NCI-H526 treated with DMSO at 0.1 percent for 48 hours (cell line): ENCODE measurements around the gene CNTNAP3.
"Not testable (repeated sequence)": the region's sequence is repeated elsewhere in the genome, so short reads cannot be mapped to it uniquely, and the experiment has no call there.

Experiments
- DNase-seq: peaks from one replicate; lab custom pipeline; 2025; lab: John Stamatoyannopoulos, UW

CNTNAP3 gene

DNA sequence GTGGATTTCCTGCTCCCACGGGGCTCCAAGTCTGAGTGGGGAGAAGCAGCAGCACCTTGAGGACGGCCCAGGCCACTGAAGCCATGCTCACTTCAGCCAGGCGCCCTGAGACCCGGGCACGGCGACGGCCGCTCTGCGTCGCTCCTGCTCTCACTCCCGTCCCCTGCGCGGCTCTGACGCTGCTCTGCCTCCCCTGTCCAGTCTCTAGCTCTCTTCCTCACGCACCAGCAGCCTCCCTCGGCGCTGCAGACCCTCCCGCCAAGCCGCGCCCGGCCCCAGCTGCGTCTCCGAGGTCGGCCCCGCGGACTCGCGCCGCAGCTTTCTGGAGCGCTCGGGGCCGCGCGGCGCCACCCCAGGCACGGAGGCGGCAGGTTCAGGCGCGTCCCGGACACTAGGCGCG, at the start of gene CNTNAP3:
Gene CNTNAP3, minus strand, starts transcription at position 188 of the 400 bp plus-strand sequence. Its CDS starts 103 bp downstream, at position 85.
- not testable (repeated sequence) for DNase-seq

DNA sequence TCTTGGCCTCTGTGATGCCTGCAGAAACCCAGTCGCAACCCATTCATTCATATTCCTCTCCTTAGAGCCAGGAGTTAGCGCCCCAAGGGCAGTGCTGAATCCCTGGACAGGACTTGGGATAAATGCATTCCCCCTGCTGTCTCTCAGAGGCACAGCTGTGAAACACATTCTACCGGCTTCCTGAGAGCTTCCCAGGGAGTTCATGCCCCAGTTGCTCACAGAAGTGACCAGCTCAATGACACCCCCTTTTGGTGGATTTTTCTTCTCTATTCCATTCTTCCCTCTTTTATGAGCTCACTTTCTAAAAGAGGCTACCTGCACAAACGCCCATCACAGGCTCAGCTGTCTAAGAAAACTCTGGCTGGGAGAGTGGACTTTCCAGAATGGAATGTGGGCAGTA, 8.0 kb downstream of the CNTNAP3 start:
- DNase-seq: not testable (repeated sequence)

DNA sequence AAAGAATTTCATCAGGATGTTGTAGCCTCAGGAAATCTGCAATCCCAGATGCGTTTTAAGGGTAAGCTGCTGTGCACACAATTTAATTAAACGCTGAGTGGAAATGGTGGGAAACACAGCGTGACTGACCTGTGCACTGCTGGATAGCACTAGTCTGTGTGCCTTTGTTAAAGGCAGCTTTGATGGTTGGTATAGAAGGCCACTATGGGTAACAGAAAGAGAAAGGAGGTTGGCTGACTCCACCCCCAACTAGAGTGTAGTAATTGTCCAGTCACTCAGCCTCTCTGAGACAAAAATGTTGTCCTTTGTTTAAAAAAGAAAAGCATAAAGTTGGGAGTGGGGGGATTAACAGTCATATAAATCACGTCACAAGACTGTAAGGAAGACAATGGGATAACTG, 45.5 kb downstream of the CNTNAP3 start:
- DNase-seq: not testable (repeated sequence)

DNA sequence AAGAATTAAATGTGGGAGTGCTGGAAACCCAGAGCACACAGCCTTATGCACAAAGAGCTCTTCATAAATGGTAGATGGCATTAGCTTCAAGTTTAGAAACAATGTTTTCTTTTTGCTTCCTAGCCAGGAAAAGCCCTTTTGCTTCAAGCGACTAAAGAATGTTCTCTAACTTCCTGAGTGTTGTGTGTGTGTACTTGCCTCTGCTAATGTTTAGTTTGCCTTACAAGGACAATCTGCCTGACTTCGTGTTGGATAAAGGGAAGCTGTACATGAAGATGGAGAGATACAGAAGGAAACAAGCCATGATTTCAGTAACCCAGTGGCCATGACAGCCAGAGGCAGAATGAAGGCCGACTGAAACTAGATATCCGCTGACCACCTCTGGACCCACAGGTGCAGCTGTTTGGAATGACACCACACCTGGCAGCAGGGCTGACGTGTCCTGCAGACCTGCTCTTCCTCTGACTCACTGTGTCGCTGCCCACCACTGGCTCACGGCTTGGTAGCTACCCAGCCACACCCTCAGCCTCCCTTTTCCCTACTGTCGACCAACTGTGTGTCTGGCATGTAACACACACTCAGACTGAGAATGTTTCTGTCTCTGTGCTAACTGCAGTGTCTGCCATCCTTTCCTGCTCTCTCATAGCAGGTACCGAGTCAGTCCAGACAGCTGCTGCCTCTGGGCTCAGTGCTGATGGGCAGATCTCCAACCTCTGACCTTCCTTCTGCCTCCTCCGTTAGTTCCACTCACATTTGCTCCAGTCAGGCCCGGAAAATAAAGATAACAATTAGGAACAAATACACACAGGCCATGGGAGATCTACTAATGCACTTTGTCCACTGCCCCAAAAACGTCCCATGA, 55.6 kb downstream of the CNTNAP3 start:
- not testable (repeated sequence) for DNase-seq

DNA sequence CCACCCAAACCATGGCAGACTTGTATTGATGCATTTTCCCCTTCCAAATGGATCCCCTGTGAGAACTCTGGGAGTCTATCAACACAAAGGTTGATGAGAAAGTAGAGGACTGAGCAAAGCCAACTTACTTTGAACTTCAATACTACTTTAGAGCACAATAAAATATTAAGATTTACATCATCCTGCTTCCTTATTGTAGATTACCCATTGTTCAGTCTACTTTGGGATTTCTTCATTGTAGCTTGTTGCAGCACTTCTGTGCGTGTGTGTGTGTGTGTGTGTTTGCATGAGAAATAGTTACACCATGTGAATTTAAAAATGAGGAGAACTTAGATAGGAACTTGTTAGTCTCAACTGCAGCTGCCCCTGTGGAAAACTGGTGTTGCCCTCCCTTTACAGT, 72.0 kb downstream of the CNTNAP3 start:
- not testable (repeated sequence) for DNase-seq

DNA sequence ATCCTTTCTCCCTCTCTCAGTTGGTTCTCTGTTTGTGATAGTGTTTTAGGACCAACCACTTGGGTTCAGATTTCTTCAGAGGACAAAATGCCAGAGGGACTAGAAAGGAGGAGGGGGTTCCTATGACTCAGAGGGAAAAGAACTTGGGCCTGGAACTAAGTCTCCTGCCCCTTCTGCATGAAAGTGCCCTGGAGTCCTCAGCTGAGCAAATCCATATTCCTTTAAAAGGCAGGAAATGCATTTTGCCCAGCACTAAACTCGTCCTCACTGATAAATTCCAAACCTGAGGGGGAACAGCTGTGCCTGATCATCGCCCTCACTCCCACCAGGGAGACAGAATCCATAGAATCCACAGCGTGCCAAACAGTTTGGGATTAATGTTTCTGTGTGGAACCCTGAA, 78.2 kb downstream of the CNTNAP3 start:
- not testable (repeated sequence) for DNase-seq

DNA sequence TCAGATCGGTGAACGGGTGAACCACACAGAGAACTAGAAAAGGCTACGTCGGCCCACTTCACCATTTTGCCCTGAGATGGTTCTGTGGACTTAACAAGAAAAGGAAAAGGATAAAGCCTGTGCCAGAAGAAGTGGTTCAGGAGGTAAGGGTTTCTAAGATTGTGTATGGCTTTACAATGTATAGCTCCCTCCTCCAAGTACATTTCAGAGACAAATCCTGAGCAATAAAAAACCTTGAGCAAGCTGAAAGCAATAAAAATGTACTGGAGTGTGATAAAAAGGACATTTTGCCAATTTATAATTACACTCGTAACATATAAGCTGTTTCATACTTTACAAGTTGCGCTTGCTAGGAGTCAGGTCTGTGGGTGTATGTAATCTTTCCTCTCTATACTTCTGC, 81.3 kb downstream of the CNTNAP3 start:
- not testable (repeated sequence) for DNase-seq

DNA sequence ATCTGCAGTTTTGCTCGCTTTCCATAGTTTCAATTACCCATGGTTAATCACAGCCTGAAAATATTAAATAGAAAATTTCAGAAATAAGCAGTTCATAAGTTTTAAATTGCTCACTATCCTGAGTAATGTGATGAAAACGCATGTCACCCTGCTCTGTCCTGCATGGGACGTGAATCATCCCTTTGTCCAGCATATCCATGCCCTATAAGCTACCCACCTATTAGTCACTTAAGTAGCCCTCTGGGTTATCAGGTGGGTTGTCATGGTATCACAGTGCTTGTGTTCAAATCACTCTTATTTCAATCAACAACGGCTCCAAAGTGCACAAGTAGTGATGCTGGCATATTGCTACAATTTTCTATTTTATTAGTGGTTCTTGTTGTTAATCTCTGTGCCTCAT, 82.1 kb downstream of the CNTNAP3 start:
- not testable (repeated sequence) for DNase-seq

DNA sequence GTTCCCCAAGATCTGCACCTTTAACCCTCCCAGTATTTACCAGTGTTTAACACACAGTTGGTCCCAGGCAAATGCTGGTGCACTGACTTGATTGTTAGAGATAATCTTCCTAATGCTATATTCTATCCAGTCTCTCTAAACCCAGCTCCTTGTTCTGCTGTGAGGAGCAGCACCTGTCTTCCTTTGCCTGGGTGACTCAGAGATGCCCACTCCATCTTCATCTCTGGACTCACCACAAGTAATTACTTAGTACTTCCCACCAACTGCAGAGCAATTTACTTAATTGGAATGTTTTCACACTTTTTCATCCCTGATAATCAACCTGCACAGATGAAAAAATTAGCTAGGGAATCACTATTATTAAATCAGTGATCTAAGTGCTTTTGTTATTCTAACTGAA, 87.6 kb downstream of the CNTNAP3 start:
- DNase-seq: not testable (repeated sequence)

DNA sequence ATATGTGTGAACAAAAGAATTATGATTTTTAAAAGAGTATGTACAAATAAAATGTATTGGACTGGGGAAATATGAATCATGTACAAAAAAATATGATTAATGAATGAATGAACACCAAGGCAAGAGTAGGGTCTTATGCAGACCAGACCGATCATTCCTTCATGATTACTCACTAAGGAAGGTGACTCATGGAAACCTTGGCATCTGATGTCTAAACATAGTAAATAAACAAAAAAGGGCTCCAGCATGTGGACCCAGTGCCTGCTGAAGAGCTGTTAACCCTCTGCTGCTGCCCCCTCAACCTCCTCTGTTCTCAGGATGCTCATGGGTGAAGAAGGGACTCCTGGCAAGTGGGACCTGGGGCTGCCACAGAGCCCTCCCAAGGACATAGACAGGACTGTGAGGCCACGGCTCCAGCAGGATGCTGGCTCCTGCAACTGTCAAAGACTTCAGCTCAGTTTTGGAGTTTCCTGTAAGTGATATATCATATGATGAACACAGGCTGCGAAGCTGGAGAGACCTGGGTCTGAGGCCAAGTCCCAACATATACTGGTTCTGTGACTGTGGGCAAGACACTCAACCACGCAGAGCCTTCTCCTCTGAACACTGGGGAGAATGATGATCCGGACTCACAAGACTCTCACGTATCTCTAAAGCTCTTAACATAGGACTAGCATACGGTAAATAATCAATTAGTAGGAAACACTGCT, 89.8 kb downstream of the CNTNAP3 start:
- DNase-seq: not testable (repeated sequence)

DNA sequence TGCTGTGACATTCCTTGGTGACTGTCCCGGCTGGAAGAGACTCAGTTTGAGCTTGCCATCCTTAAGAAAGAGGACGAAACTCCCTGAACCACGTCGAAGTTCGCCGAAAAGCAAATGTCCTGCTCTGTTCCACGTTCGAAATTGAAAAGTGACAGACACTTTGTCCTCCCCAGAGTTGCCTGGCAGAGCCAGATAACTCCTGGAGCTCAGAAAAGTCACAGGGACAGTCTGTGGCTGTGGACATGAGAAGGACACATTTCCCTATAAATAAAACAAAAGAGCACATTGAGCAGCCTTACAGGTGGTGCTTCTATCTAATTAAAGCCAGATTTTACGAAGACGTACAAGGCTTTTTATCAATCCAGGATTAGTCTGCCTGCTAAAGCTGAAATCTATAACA, 116.6 kb downstream of the CNTNAP3 start:
- DNase-seq: not testable (repeated sequence)

DNA sequence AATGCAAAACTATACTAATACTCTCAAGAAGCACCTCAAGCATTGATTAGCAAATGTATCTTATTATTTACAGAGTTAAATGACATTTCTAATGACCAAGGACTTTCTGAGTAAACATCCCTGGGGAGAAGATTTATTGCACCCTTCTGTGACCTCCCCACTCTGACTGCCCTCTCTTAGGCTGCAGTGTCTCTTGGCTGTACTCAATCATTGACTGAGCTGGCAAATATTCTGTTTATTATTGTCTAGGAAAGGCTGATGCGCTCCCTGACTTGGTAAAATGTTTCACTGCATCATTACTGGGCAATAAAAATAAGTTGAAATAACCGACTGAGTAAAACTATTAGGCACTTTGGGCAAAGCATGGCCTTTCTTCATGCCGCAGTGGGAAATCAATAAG, 130.3 kb downstream of the CNTNAP3 start:
- DNase-seq: not testable (repeated sequence)

DNA sequence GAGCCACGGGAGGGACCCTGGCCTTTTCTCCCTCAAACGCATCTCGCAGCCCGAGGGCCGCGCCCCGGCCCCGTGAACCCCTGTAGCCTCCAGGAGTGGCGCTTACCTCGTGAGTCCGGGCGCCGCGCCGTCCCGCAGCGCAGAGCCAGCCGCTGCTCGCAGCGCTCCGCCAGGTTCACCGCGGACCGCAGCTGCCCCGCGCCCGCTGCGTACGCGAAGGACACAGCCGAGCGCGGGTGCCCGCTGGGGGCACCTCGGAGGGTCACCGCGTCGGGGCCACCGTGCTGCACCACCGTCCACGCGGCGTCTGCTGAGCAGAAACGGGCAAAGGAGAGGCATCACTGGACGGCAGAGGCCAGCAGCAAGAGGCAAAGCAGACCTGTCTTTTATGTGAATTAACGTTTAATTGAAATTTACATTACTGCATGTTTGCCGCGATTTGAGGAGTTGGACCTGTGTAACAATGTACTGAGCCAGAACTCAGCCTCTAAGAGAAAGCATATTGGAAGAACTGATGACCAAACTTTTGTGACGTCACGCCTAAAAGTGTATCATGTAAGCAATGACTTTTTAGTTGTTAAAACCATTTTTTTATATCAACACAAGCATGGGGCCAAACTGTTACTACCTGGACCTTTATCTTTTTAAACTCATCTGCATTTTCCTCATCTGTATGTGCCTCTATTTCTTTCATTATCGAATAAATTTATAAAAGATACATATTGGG, 155.0 kb downstream of the CNTNAP3 start:
- DNase-seq: not testable (repeated sequence)

DNA sequence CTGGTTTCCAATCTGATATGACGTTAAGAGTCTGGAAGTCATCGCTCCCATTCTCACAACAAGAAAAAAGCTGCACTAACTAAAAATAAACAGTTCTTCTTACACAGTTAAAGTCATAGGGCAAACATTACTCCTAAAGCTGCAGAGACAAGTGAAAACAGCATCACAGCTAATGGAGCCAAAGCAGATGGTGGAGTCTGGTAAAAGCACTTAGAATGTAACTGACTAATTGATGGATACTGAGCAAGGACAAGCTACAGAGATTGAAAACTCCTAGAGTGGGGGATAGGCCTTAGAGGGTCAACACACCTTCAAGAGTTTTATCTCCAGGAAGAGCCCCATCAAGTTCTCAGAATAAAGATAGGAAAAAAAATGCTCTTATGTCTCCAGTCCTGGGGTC, 166.6 kb downstream of the CNTNAP3 start:
- not testable (repeated sequence) for DNase-seq

DNA sequence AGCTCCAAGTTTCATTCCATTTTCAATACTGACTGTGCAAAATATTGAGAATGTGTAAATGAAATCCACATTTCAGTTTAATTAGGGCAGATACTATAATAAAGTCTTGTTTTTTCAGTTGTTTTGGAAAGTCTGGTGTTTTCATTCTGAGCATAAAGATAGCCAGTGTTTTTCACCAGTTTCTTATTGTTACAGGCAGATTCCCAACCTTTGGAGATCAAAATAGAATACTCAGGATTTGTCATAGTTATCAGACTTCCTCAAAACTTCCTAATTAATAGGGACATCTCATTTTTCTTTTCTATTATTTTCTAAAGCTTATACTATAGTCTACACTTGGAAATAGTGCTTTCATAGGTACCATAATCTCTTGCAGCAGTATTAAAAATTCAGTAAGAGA, 176.2 kb downstream of the CNTNAP3 start:
- not testable (repeated sequence) for DNase-seq

DNA sequence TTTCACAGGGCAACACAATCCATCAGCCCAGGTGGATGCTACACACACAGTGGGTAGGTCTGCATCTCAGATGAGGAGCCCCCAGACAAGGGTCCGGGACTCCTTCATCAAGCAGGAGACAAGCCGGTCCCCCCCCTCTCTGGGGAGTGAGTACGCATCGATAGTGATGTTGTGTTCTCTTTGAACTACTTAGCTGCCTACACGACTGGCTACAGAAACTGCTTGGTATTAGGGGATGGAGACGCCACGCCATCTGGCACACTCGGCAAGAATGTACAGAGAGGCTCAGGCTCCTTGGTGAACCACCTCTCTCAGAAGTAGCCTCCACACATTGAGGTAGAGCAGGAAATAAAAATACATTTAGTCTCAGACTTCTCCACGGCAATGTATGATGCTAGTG, 179.8 kb downstream of the CNTNAP3 start:
- DNase-seq: no peak

DNA sequence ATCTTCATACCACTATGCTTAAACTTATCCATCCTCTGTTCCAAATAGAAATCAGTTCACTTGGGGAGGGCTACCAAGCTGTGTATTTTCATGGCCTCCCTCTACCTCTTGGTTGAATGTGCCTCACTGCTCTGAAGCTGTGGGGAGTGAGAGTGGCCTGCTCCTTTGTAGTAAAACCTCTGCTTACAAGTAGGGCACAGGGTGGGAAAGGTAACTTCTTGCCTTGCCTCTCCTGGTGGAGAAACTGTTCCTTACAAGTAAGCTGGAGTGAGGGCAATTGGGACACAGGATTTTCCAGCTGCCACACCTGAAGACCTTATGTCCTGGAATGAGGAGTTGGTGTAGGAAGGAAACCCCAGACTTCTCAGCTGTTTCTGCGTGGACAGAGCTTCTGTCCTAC, 190.8 kb downstream of the CNTNAP3 start:
- not testable (repeated sequence) for DNase-seq

DNA sequence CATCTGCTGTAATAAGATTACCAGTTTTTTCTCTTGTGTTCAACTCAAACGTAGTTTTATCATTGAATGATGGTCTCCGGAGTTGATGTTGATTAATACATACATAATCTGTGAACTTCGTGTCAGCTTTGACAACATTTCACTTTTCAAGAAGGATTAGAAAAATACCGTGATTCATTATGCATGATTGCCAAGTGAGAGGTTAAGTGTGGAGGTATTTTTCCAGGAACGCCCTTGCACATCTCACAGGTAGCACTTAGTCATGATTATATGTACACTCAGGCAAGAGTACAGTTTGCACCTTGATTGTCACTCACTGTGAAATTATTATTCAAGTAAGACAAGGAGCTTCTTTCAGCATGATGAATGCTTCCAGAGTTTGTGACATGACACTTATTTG, 202.7 kb downstream of the CNTNAP3 start:
- not testable (repeated sequence) for DNase-seq

DNA sequence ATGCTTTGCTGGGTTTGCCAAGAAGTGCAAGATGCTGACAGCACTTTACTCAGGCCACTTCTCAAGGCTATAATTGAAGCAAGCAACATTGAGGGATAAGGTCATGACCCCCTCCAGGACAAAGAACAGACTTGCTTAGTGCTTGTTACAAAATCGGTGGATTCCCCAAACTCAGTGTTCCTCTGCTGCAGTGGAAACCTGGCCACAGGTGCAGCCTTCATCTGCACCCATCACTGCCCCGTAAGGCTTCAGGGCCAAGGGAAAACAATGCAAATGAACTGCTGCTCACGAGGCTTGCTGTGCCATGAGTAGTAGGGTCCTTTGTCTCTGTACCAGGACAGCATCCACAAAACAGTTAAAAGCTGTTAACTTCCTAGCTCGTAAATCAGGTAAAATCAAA, 205.4 kb downstream of the CNTNAP3 start:
- DNase-seq: not testable (repeated sequence)

DNA sequence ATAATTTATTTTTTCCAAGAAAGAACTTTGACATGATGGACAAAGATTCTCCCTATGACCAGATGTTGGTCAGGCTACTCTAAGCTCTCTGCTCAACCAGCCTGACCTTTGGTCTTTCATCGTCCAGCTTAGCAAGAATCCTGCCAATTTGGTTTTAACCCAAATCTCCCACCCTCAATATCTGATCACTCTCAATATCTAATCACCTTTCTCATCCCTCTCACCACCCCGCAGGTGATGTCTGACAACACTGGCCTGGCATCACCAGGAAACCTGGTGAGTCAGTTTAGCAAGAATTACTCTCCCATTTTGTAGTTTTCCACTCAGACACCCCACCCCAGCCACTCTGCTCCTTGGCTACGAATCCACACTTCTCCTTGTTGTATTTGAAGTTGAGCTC, 207.9 kb downstream of the CNTNAP3 start:
- not testable (repeated sequence) for DNase-seq

DNA sequence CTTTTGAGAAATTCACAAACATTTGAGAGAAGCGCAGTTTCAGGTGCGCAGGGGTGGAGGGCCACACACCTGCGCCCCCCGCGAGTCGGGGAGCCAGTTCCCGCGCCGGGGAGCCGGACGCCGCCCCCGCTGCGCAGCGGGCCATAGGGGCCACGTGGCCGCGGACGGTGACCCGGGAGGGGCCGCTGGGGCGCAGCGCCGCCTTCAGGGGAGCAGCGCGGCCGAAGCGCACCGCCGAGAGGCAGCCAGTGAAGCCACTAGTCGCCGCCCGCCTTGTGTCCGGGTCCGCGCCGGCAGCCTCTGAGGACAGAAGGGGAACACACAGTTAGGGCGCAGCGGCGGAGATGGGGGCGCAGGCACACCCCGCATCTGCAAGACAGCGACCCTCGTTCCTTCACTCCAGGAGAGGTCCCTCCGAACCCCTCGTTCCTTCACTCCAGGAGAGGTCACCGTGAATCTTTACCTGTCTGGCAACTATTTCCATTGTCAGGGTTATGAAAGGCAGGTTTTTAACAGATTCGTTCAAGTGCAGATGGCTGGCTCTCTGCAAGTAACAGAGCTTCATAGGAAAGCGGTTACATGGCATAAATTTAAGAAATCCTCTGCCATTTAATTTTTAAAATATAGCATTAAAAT, 209.2 kb downstream of the CNTNAP3 start:
- DNase-seq: not testable (repeated sequence)

DNA sequence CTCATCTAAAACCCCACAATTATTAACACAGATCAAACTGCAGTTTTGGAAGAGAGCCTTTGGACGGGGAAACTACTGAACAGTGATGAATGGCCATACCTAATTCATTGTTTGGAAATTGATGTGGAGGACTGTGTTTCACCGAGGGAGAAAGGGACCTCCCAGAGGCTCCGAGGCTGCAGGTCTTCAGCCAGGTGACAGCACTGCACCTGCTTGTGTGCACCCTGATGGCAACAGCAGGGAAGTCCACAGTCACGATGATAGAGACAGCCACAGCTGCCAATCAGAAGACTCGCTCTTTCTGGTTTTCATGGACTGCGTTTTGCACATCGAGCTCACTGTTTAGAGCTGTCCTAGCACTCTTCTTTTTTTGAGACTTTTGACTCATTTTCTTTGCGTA, 214.4 kb downstream of the CNTNAP3 start:
- DNase-seq: not testable (repeated sequence)
